ENCODE data around the gene RGSL1. TPM values are rescaled to one million over a fixed set of nuclear protein-coding genes. Genes with fewer than 3 reads are reported as not detected.

The RGSL1 gene
- not detected for total RNA-seq

GRCh38 chr1:182450087-182450486 is at the start of gene RGSL1:
TSS of gene RGSL1 (plus strand) at chr1:182450146. CDS start at chr1:182450166, 20 bp downstream.

GRCh38 chr1:182400567-182400966 is 49.4 kb upstream of the RGSL1 start, which contains the start of gene TEDDM1:
TSS of gene TEDDM1 (minus strand) at chr1:182400667. CDS start at chr1:182400485, 182 bp downstream.

GRCh38 chr1:182588500-182589396 is 138.8 kb downstream of the RGSL1 start, which contains the start of gene RNASEL:
TSS of gene RNASEL (minus strand) at chr1:182589256. CDS start at chr1:182586806, 2,450 bp downstream.

GRCh38 chr1:182604175-182605164 is 154.5 kb downstream of the RGSL1 start, which contains the start of gene RGS16:
TSS of gene RGS16 (minus strand) at chr1:182604389. CDS start at chr1:182604259, 130 bp downstream.

Small RNAs within 50 kb of the gene (small RNA-seq; reads per million reads assigned to genes)
- 0 reads per million in 2 donors for gene RF00017

Other genes starting within 250 kb of the RGSL1 start
- gene GLUL, start 58.4 kb upstream of the RGSL1 start, total RNA-seq = 100 to 1,000 TPM; 283 to 358 TPM
- gene TEDDM1, start 49.5 kb upstream of the RGSL1 start, total RNA-seq = not detected
- gene RNASEL, start 139.1 kb downstream of the RGSL1 start, total RNA-seq = 10 to 100 TPM in 1 of 2 donors, 1 to 10 TPM in 1; 7.7 to 14.8 TPM
- under 1 TPM in 1 of 2 donors, not detected in 1; under 0.01 TPM for gene RGS16, start 154.2 kb downstream of the RGSL1 start, total RNA-seq
- gene RGS8, start 234.4 kb downstream of the RGSL1 start, total RNA-seq = not detected

Measured in melanocyte of skin (primary cell).